ENCODE results near the gene TRIP10.
"Not testable (repeated sequence)": the region's sequence is repeated elsewhere in the genome, so short reads cannot be mapped to it uniquely, and the experiment has no call there.

The TRIP10 gene

DNA sequence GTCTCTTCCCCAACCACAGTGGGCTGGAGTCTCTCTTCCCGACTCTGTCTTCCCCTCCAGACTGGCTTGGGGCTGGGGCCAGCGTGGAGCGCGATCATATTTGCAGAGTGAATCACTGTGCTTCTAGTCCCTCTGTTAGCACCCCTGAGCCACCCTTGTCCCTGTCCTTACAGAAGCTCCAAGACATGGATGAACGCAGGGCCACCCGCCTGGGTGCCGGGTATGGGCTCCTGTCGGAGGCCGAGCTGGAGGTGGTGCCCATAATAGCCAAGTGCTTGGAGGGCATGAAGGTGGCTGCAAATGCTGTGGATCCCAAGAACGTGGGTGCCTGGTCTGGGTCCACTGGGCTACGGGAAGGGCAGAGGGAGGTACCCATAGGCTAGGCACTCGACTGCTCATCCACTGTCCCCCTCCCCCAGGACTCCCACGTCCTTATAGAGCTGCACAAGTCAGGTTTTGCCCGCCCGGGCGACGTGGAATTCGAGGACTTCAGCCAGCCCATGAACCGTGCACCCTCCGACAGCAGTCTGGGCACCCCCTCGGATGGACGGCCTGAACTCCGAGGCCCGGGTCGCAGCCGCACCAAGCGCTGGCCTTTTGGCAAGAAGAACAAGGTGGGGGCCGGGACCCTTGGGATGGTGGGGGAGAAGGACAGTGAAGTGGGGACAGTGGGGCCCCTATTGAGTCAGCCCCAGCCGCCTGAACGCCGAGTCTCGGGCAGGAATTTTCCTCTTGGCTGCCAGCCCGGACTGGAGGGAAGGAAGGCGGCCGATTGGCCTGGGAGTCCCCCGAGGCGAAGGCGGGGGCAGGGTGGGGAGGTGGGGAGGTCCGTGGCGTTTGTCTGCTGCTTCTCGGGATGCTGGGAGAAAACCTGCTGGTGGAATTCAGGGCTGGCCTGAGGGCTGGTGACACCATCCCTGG lies 5.2 kb downstream of the TRIP10 start:
- DNase-seq, result peak; percentile 93

DNA sequence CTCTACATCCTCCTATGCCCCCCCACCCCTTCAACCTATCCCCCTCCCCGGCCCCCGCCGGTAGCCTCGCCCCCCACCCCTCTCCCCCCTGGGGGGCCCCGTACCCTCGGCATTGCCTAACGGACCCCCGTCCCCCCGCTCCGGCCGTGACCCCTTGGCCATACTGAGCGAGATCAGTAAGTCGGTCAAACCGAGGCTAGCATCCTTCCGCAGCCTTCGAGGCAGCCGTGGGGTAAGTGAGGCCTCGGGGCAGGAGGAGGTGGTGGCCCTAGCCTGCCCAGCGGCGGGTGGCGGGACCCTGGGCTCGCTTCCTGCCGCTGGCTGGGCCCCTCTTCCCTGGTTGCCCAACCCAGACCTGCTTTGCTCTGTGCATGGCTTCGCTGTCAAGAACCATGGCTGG lies 6.5 kb downstream of the TRIP10 start:
- DNase-seq, result no peak

DNA sequence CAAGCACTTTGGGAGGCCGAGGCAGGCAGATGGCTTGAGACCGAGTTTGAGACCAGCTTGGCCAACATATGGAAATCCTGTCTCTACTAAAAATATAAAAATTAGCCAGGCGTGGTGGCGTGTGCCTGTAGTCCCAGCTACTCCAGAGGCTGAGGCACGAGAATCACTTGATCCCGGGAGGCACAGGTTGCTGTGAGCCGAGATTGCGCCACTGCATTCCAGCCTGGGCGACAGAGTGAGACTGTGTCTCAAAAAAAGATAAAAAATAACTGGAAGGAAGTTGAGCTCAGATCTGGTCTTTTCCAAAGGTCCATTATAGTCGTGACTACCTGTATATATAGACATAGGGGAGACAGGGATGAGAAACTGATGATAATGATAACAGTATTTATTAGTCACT lies 9.1 kb downstream of the TRIP10 start:
- DNase-seq, result not testable (repeated sequence)

DNA sequence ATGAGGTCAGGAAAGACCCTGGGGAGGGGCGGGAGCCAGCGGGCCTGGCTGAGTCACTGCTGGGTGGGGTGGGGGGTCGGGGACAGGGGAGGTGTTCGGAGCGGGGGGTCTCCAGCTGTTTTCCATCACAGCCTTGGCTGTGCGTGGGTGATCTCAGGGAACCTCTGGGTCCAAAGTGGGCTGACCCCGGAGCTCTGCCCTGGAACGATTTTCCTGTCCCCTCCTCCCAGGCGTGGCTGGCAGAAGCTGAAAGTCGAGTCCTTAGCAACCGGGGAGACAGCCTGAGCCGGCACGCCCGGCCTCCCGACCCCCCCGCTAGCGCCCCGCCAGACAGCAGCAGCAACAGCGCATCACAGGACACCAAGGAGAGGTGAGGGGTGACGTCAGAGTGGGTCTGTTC lies 10.6 kb downstream of the TRIP10 start:
- no peak for DNase-seq

DNA sequence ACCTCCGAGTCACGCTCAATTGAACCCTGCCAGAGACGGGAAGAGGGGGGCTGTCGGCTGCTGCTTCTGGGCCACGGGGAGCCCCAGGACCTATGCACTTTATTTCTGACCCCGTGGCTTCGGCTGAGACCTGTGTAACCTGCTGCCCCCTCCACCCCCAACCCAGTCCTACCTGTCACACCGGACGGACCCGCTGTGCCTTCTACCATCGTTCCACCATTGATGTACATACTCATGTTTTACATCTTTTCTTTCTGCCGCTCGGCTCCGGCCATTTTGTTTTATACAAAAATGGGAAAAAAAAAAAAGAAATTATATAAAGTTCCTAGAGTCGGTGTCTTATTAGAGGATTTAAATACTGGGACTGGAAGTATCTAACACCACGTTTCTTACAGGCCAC lies 11.7 kb downstream of the TRIP10 start:
- no peak for DNase-seq

DNA sequence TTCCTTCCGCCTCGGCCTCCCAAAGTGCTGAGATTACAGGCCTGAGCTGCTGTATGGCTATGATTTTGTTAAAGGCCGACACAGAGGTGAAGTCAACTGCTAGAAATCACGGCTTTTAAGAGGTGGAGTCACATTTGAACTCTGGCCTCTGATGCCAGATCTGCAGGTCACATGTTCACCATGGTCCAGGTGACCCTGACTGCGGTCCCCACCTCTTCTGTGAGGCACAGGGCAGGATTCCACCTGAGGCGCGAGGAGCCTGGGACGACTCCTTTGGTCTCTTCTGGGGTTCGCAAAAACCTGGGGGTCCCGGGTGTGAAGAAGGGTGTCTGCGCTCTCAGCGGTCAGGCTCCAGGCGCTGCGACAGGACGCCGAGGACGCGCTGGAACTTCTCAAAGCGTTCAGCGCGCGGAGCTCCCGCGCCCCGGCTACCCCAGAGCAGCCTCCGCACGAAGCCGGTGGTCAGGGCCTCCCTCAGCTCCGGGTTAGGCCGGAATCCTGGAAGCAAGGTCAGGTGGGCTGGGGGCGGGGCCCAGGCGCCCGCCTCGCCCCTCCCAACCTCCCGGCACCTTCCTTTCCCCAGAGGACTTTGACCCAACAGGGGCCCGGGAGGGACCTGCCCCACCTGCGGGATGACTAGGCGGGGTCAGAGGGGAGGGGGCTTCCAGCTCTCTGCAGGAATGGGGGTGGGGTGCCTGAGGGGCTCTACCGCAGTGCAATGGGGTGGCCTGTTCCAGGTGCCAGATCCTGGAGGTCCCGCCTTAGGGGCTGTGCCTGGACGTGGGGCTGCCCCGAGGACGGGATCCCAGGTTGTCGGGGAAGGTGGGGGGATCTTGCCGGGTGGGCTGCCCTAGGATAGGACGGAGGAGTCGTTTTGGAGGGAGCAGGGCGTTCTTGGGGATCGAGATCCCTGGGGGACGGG lies 13.0 kb downstream of the TRIP10 start:
- DNase-seq, result no peak

DNA sequence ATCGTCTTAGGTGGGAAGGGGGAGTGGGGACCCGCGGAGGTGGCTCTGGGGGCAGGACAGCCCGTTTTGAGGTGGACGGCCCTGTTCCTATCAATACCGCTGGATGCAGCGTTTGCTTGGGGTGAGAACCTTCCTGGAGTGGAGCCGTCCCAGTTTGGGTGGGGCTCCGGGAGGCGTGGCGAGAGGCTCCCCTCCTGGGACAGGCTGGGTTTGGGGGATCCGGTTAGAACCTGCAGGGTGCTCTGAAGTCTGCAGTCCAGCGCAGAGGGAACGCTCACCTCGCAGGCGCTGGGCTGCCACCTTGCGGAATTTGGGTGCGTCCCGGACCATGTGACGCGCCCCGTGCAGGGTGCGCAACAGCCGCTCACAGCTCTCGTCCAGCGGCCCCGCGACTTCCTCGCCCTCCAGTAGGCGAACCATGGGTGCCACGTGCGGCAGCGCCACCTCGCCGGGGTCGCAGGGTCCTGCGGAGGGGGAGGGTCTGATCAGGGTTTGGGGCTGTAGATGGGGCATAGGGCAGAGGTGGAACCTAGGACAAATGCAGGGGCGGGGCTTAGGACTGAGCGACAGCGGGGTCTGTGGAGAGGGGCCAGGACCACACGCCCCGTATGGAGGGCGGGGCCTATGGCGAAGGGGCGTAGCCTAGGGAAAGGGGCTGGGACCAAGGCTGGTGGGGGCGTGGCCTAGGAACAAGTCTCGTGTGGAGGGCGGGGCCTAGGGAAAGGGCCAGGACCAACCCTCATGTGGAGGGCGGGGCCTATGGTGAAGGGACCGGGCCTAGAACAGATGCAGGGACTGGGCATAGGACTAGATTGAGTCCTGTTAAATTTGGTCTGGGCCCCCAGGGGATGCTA lies 13.9 kb downstream of the TRIP10 start:
- peak; percentile 92 for DNase-seq

DNA sequence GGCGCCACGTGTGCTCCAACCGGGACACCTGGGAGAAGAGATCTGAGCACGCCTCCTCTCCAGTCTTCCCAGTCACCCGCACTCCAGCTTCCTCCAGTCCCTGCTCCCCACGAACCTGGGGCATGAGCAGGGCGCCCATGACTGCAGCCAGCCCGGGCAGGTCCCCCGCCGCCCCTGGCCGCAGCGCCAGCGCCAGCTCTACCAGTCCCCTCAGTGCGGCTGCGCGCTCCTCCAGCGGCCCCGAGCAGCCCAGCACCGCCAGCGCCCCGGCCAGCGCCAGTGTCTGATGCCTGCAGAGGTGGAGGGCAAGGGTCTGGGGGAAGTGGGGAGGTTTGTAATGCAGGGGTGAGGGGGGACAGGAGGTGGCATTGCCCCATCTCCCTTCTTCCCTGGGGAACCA lies 14.7 kb downstream of the TRIP10 start:
- DNase-seq, result no peak

DNA sequence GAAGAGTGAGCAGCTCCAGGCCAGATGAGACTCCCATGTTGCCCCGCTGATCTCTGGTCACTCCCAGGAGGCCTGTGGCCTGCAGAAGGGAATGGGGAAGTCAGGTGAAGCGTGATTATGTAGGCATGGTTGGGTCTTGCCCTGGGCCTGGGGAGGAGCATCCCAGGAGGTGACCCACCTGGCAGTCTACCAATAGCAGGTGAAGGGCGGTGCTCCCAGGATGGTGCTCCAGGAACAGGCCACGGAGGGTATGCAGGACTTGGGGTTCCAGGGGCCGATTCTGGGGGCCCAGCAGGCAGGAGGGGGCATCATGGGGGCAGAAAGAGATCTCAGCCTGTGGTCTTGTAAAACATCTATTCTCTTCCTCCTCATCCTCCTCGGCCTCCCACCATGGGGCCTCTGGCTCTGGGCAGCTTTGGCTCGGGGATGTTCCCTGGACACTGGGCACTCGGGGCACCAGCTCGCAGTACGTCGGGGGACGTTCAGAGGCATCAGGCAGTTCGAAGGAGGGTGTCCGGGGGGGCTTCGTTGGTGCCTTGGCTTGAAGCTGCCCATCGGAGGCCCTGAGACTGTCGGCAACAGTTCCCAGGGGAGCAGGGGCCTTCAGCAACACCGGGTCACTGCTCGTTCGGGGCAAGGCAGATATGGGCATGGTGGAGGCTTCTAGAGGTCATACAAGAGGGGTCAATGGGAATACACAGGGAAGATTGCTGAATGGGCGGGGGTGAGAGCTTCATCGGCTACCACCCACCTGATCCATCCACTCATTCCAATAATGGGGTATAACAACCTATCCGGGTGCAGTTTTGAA lies 15.4 kb downstream of the TRIP10 start:
- DNase-seq, result no peak

DNA sequence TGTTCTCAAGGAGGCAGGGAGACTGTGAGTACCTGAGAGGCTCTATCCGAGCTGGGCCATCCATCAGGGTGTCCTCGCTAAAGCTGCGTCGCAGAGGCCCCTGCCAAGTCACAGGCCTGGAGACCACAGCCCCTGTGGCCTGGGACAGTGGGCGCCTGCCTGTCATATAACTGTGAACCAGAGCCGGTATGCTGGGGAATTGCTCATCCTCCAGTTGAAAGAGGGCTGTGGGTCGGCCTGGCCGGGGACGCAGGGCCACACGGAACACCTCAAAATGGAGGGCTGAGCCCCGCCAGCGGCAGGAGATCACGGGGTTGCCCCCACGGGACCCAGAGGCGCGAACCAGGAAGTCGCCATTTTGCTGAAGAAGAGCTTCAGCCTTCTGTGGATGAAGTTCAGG lies 21.1 kb downstream of the TRIP10 start:
- no peak for DNase-seq

DNA sequence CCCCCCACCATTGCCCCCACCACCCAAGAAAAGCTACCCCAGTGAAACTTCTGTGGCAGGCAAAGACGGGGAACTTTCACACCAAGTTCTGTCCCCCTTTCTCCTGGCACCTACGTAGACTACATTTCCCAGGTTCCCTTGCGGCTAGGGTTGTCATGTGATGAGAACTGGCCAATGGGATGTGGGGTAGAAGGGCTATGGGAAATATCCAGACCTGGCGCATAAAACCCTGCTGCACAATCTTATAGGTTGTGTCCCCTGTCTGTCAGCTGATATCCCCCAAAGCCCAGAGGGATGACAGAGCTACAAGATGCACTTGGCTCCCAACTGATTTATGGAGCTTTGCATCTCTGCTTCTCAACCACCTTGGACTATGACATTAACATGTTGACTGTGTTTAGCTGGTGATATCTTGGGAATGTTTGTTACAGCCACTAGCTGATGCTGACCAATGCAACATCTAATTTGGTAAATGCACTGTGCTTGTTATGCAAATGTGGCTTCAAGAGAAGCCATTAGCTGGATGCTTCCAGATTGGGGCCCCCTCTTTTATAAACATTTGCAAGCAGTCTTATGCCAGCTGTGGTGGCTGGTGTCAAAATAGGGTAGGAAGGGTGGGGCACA lies 21.7 kb downstream of the TRIP10 start:
- DNase-seq, result no peak

DNA sequence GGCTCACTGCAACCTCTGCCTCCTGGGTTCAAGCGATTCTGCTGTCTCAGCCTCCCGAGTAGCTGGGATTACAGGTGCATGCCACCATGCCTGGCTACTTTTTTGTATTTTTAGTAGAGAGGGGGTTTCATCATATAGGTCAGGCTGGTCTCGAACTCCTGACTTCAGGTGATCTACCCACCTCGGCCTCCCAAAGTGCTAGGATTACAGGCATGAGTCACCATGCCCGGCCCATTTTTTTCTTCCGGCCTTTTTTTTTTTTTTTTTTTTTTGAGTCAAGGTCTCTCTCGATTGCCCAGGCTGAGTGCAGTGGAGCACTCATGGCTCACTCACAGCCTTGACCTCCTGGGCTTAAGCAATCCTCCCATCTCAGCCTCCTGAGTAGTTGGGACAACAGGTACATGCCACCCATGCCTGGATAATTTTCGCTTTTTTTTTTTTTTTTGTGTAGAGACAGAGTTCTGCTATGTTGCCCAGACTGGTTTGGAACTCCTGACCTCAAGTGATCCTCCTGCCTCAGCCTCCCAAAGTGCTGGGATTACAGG lies 22.8 kb downstream of the TRIP10 start:
- not testable (repeated sequence) for DNase-seq

DNA sequence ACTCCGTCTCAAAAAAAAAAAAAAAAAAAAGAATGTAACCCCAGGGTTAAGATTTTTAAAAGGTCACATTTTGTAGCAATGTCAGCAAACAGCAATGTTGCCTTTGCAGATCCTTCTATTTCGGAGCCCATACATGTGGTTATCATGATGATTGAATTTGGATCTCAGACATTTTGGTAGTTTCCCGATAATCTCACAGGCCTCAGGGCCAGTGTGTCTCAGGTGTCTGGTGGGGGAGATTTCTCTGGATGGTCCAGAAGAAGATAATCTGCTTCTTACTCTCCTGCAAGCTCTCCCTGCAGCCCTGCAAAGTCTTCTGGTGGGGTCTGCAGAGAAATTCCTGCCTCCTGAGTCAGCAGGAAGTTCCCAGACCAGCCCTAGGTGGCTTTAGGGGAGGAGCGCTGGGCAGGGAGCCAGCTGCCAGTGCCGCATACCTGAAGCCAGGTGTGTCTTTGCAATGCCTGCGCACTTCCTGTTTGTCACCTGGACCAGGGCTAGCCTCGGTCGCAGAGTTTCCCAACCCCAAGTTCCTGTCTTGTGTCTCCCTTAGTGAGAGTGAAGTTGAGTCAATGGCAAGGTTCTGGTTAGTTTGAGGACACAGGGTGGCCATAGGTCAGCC lies 26.4 kb downstream of the TRIP10 start:
- peak; percentile 51 for DNase-seq

DNA sequence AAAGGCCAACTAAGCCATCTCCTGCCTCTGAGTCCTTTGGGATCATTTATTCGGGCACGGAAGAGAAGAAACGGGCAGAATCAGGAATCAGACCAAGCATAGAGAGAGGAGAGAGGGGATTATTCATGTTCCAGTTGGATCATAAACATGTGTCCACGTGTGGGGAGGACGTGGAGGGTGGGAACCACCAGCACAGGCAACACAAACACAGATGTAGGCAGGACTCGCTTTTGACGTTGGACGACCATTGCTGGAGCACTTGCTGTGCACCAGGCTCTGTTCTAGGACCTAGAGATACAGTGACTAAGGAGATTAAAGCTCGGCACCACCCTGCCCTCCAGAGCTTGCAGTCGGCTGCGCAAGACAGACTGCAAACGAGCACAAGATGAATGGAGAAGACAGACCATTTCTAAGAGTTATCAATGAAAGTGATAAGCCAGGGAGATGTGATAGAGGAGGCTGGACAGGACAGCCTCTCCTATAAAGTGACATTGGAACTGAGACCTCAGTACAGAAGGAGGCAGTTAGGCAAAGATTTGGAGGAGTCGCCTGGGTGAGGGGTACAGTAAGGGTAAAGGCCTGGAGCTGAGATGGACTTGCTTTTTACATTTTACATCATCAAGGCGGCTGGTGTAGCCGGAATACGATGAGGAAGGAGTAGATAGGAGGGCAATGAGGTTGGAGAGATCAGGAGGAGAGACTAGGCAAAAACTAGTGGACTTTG lies 27.0 kb downstream of the TRIP10 start:
- no peak for DNase-seq

DNA sequence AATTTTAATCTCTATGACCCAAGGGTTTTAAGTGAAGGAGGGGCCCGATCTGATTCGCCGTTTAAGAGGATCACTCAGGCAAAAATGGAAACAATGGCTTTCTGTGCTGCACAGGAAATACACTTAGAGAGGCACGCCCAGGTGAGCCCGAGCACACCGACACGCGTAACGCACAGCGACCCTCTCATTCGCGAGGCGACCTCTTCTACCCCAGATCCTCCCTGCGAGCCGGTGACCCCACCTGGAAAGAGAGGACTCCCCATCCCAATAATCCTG lies 27.5 kb downstream of the TRIP10 start:
- peak; percentile 24 for DNase-seq

DNA sequence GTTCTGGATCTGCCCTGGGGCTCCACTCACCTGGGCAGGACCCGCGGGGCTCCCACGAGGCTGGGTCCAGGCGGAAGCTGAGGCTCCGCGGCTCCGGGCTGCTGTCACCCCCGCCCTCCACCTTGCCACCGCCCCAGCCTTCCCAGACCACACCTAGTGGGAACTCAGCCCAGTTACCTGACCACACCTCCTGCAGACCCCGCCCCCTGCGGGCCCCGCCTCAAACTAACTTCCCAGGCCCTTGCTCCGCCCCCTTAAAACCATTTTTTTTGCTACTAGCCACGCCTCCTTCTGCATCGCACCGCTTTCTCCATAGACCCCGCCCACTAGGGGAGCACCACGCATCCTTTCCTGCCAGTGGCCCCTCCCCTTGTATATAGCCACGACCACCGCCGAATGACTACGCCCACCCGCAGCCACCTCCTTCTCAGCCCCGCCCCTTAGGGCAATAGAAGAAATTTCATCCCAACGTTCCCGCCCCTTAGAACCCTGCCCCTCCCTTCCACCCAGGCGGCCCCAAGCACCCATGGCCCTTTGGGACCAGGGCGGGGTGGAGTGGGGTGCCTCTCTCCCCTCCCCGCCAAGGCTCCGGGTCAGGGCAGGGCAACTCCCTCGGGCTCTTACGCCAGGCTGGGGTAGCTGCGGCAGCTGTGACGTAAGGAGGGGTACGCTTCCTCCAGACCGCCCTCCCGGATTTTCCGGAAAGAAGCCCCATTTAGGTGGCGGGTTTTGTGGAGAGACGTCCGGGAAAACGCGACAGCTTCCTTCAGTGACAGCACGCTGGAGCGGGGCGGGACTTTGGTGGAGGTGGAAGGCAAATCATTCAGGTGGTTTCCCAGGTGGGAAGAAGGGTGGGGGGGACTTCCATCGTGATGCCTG lies 28.1 kb downstream of the TRIP10 start, which contains the start of gene SH2D3A:
SH2D3A (minus strand) TSS at position 79 of the 879 bp plus-strand sequence. CDS start 3,687 bp downstream, outside the sequence.
- DNase-seq, result peak; percentile 77

DNA sequence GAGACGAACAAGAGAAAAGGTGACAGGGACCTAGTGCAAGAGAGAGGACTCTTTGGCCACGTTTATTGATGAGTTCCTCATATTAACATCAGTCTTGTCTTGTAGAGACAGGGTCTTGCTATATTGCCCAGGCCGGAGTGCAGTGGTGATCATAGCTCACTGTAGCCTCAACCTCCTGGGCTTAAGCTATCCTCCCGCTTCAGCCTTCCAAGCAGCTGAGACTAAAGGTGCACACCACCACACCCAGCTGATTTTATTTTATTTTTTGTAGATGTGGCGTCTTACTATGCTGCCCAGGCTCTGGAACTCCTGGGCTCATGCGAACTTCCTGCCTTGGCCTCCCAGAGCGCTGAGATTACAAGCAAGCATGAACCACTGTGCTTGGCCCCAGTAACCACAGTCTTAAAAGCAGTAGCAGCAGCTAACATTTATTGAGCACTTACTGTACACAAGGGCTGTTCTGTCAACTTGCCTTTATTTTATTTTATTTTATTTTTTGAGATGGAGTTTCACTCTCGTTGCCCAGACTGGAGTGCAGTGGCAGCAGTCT lies 28.8 kb downstream of the TRIP10 start:
- no peak for DNase-seq

DNA sequence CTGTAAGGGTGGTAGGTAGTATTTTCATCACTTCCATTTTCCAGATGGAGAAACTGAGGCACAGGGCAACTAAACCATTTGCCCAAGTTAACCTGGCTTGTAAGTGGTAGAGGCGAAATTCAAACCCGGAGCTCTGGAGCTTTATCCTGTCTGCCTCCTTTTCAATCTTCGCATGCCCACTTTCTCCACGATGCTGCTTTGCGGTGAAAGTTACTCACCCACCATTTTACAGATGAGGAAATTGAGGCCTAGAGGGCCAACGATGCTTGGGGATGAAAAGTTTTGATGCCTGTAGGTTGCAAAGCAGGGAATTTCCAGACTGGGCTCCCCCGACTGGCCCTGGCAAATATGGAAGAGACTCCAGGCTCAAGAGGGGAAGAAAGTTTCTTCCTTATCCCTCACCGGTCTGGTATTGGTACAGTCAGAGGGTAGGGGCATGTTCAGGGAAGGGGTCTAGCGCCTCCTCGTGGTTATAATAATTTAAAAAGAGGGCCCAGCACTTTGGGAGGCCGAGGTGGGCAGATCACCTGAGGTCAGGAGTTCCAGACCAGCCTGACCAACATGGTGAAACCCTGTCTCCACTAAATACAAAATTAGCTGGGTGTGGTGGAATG lies 29.6 kb downstream of the TRIP10 start:
- DNase-seq, result no peak
